H1 (cell line): Measurements from ENCODE around the gene TMEM151B. TPM values are rescaled to one million over a fixed set of nuclear protein-coding genes. Genes with fewer than 3 reads are reported as not detected.

Source experiments
- CTCF ChIA-PET: fragments of 300-600 bp; sonication (Branson Sonifier 250); formaldehyde crosslinking; loops from one replicate; lab custom pipeline; 2021; ENCODE audit not compliant: partially characterized antibody; lab: Charles Lee
- POLR2A ChIA-PET: fragments of 300-600 bp; sonication (Branson Sonifier 250); formaldehyde crosslinking; loops from one replicate; lab custom pipeline; 2021; ENCODE audit warnings: inconsistent platforms; ENCODE audit not compliant: partially characterized antibody; lab: Charles Lee
- DNase-seq, 2 experiments: peaks; one replicate each; pipeline versions ENCODE4 v3.0.0 to v3.0.0-alpha.2; 2010 to 2022; ENCODE audit warnings: low spot score in 2 of 2, low read depth in 1 of 2, mixed read lengths in 1 of 2
- FAIRE-seq: peaks from 2 replicates; lab custom pipeline; 2011; peaks lifted over from hg19 to GRCh38; lab: Jason Lieb, UNC
- H2AFZ ChIP-seq: 2 replicates; pipeline ENCODE4 v1.8.1; 2012; ENCODE audit warnings: low read length, inconsistent platforms
- H2AK5ac ChIP-seq: 2 replicates; pipeline ENCODE4 v1.6.1; 2013; ENCODE audit warnings: low read depth, low read length
- H2BK120ac ChIP-seq: replicated peaks from 2 replicates; pipeline ENCODE3; 2013; ENCODE audit warnings: low read depth, low read length, inconsistent platforms
- H2BK12ac ChIP-seq: 2 replicates; pipeline ENCODE4 v1.6.1; 2013; ENCODE audit warnings: low read depth, low read length
- H2BK15ac ChIP-seq: 2 replicates; pipeline ENCODE4 v1.6.1; 2013; ENCODE audit warnings: low read length
- H2BK20ac ChIP-seq: 2 replicates; pipeline ENCODE4 v1.6.1; 2013; ENCODE audit warnings: low read length
- H2BK5ac ChIP-seq: 2 replicates; pipeline ENCODE4 v1.6.1; 2013; ENCODE audit warnings: low read depth, low read length
- H3K14ac ChIP-seq: 2 replicates; pipeline ENCODE4 v1.6.1; 2013; ENCODE audit warnings: inconsistent platforms; ENCODE audit not compliant: insufficient read length
- H3K18ac ChIP-seq: 2 replicates; pipeline ENCODE4 v1.6.1; 2013; ENCODE audit warnings: low read length; ENCODE audit errors: extremely low read depth
- H3K23ac ChIP-seq: 2 replicates; pipeline ENCODE4 v1.6.1; 2013; ENCODE audit warnings: inconsistent platforms; ENCODE audit not compliant: insufficient read length
- H3K23me2 ChIP-seq: 2 replicates; pipeline ENCODE4 v1.6.1; 2013; ENCODE audit warnings: low read depth, low read length
- H3K27ac ChIP-seq: 2 replicates; pipeline ENCODE4 v1.6.1; 2011; ENCODE audit warnings: low read depth, low read length, inconsistent platforms
- H3K27me3 ChIP-seq, 4 experiments: replicated peaks in 1 of 4; 1 replicate in 1 of 4; 2 replicates in 3 of 4; pipeline versions ENCODE4 v1.6.1 to v1.8.1; 2011 to 2013; ENCODE audit warnings: low read length in 3 of 4, mild to moderate bottlenecking in 3 of 4, inconsistent platforms in 2 of 4, mixed read lengths in 2 of 4, moderate library complexity in 1 of 4; ENCODE audit not compliant: control insufficient read depth in 3 of 4, insufficient read depth in 3 of 4; ENCODE audit errors: extremely low read depth in 1 of 4
- H3K36me3 ChIP-seq, 4 experiments: 2 replicates each; pipeline versions ENCODE4 v1.6.1 to v1.8.1; 2011 to 2013; ENCODE audit warnings: mild to moderate bottlenecking in 4 of 4, low read length in 3 of 4, moderate library complexity in 2 of 4, control low read depth in 1 of 4, inconsistent platforms in 1 of 4; ENCODE audit not compliant: insufficient read depth in 4 of 4, control insufficient read depth in 2 of 4
- H3K4ac ChIP-seq: replicated peaks from 2 replicates; pipeline ENCODE3; 2013; ENCODE audit warnings: low read length, low read depth, mixed read lengths, inconsistent platforms; ENCODE audit not compliant: insufficient read length
- H3K4me1 ChIP-seq, 4 experiments: replicated peaks in 1 of 4; 1 replicate in 1 of 4; 2 replicates in 3 of 4; pipeline versions ENCODE4 v1.6.1 to v1.8.1; 2011 to 2013; ENCODE audit warnings: low read length in 3 of 4, inconsistent platforms in 2 of 4, mixed read lengths in 1 of 4; ENCODE audit not compliant: insufficient read depth in 4 of 4, control insufficient read depth in 3 of 4
- H3K4me2 ChIP-seq, 2 experiments: 2 replicates each; pipeline versions ENCODE4 v1.6.1 to v1.8.1; 2011 to 2013; ENCODE audit warnings: low read depth in 2 of 2, low read length in 2 of 2, control low read depth in 1 of 2, inconsistent platforms in 1 of 2, mild to moderate bottlenecking in 1 of 2; ENCODE audit not compliant: insufficient read depth in 1 of 2
- H3K4me3 ChIP-seq, 4 experiments: fragments of 200-600, 300-600 bp in 1 of 4; sonication (generic), shearing (Covaris generic), sonication (Bioruptor Twin) in 1 of 4; 2 replicates each; pipeline versions ENCODE4 v1.5.1 to v1.8.1; 2011 to 2016; ENCODE audit warnings: low read length in 4 of 4, low read depth in 3 of 4, control low read depth in 2 of 4, inconsistent platforms in 2 of 4, mild to moderate bottlenecking in 2 of 4, mixed read lengths in 1 of 4, moderate library complexity in 1 of 4; ENCODE audit not compliant: insufficient read depth in 2 of 4; ENCODE audit errors: extremely low read depth in 1 of 4
- H3K56ac ChIP-seq: replicated peaks from 2 replicates; pipeline ENCODE3; 2013; ENCODE audit warnings: low read depth, mild to moderate bottlenecking, mixed read lengths, low read length, inconsistent platforms; ENCODE audit not compliant: insufficient read length
- H3K79me1 ChIP-seq: 2 replicates; pipeline ENCODE4 v1.6.1; 2013; ENCODE audit warnings: low read depth, low read length, control low read depth
- H3K79me2 ChIP-seq, 2 experiments: 2 replicates each; pipeline versions ENCODE4 v1.6.1 to v1.8.1; 2012 to 2013; ENCODE audit warnings: low read length in 2 of 2, mild to moderate bottlenecking in 2 of 2, inconsistent platforms in 1 of 2; ENCODE audit not compliant: insufficient read depth in 2 of 2, control insufficient read depth in 1 of 2
- H3K9ac ChIP-seq, 4 experiments: replicated peaks in 1 of 4; 1 replicate in 1 of 4; 2 replicates in 3 of 4; pipeline versions ENCODE4 v1.6.1 to v1.8.1; 2011 to 2013; ENCODE audit warnings: low read depth in 3 of 4, low read length in 3 of 4, control low read depth in 2 of 4, mild to moderate bottlenecking in 2 of 4, moderate library complexity in 2 of 4, inconsistent platforms in 1 of 4; ENCODE audit errors: extremely low read depth in 1 of 4
- H3K9me3 ChIP-seq, 2 experiments: 2 replicates each; pipeline versions ENCODE4 v1.6.1 to v1.8.1; 2012 to 2013; ENCODE audit warnings: mild to moderate bottlenecking in 2 of 2, moderate library complexity in 2 of 2, control low read depth in 1 of 2, inconsistent platforms in 1 of 2, low read depth in 1 of 2, low read length in 1 of 2, mixed read lengths in 1 of 2; ENCODE audit not compliant: insufficient read depth in 2 of 2
- H4K20me1 ChIP-seq, 2 experiments: replicated peaks in 1 of 2; 2 replicates each; pipeline versions ENCODE3 to v1.8.1; 2011 to 2013; ENCODE audit warnings: inconsistent platforms in 2 of 2, low read length in 2 of 2, mild to moderate bottlenecking in 1 of 2; ENCODE audit not compliant: insufficient read depth in 2 of 2, control insufficient read depth in 1 of 2
- H4K5ac ChIP-seq: 2 replicates; pipeline ENCODE4 v1.6.1; 2013; ENCODE audit warnings: low read length, low read depth, mixed read lengths, inconsistent platforms; ENCODE audit not compliant: insufficient read length
- H4K8ac ChIP-seq: 2 replicates; pipeline ENCODE4 v1.8.0; 2013; ENCODE audit warnings: mild to moderate bottlenecking, moderate library complexity, low read length, inconsistent platforms; ENCODE audit not compliant: insufficient read depth; ENCODE audit errors: extremely low read depth
- H4K91ac ChIP-seq: replicated peaks from 2 replicates; pipeline ENCODE3; 2013; ENCODE audit warnings: low read length, mixed read lengths, inconsistent platforms; ENCODE audit not compliant: insufficient read length
- CREB1 ChIP-seq: IDR thresholded peaks from 2 replicates; pipeline ENCODE4 v1.6.1; 2012; ENCODE audit warnings: inconsistent platforms
- JUN ChIP-seq: IDR thresholded peaks from 2 replicates; pipeline ENCODE4 v1.6.1; 2011; ENCODE audit warnings: low read depth, mild to moderate bottlenecking, improper control_type of control experiment, low read length
- POLR2A ChIP-seq, 2 experiments: IDR thresholded peaks; 1 replicate in 1 of 2; 2 replicates in 1 of 2; pipeline ENCODE4 v1.6.1; 2011; ENCODE audit warnings: low read depth in 2 of 2, low read length in 2 of 2, mild to moderate bottlenecking in 2 of 2; ENCODE audit errors: control extremely low read depth in 1 of 2
- POLR2AphosphoS5 ChIP-seq: IDR thresholded peaks from 2 replicates; pipeline ENCODE4 v1.6.1; 2011; ENCODE audit warnings: low read depth, low read length
- SP1 ChIP-seq: IDR thresholded peaks from 2 replicates; pipeline ENCODE4 v1.6.1; 2011; ENCODE audit warnings: low read depth, low read length
- SP2 ChIP-seq: IDR thresholded peaks from 2 replicates; pipeline ENCODE4 v1.6.1; 2012; ENCODE audit warnings: mild to moderate bottlenecking, low read length, inconsistent platforms
- WGBS, 2 experiments: shearing (Covaris generic) in 1 of 2; methylation state at CpG; one replicate each; pipeline versions ENCODE4 v1.1.6 to v1.1.7; 2013 to 2015; ENCODE audit warnings: low lambda C conversion rate in 2 of 2, mixed read lengths in 2 of 2, inconsistent platforms in 1 of 2, low coverage in 1 of 2, missing lambda C conversion rate in 1 of 2; ENCODE audit not compliant: insufficient replicate concordance in 2 of 2, insufficient coverage in 1 of 2, insufficient read length in 1 of 2; ENCODE audit errors: extremely low coverage in 1 of 2, missing lambda C conversion rate in 1 of 2; 5-methylcytosine and 5-hydroxymethylcytosine counted together
- polyA plus RNA-seq, 7 experiments: library from polyadenylated mRNA; depleted of rRNA in 3 of 7; stranded (reverse) in 5 of 7; unstranded in 2 of 7; fragments of >200 nt in 5 of 7; fragments of 200-250 nt in 2 of 7; gene quantifications; 1 replicate in 5 of 7; 2 replicates in 1 of 7; 4 replicates in 1 of 7; pipeline versions ENCODE4 v1.2.1 to v1.2.3, GENCODE V29; 2011 to 2013; ENCODE audit warnings: missing spikeins in 2 of 7, mixed read lengths in 2 of 7
- total RNA-seq: library from RNA; stranded (reverse); fragmentation: NEBNext Ultra II Directional; extraction: Animal tissue kit (Norgen Biotek cat#: 25700); gene quantifications from 2 replicates; pipeline ENCODE4 v1.2.1, GENCODE V29; 2021

The TMEM151B gene
- total and polyA plus RNA-seq, 2 of the 8 experiments (the other 6 are each of a cell fraction or from before 2014, with no cell fraction given) = 8.0 to 15.5 TPM

- CTCF ChIA-PET = interaction anchor here (0.6 to 2.4 kb wide), 10 partner anchors 9 to 157 kb away, joined by 3 to 19 read pairs (median 5); no protein-coding TSS in a partner anchor
- H2BK12ac ChIP-seq = no peak overlapping the region
- H3K27ac ChIP-seq = no peak overlapping the region
- peaks cover 54 to 80% (median 68%) of the 10 kb centered on the region in 4 experiments for H3K36me3 ChIP-seq
- no peaks in the 10 kb centered on the region for H3K9me3 ChIP-seq
- no peak overlapping the region for H3K14ac ChIP-seq
- TF ChIP-seq POLR2AphosphoS5 (peak; percentile 66), JUN (no peak), SP2 (no peak), SP1 (peak; percentile 61; the same call in 1 of the 2 replicates), CREB1 (no peak), POLR2A (IDR thresholded peaks at IDR 0.05; ENCODE audit: control extremely low read depth in 1 of 2, low read depth in 2 of 2, low read length in 2 of 2) (peak; percentile 38 to 84)
- TF ChIP-seq, all 59 proteins: peak for 3
- 0 out of 4 replicates have a peak overlapping the region, but pooled peaks of 1 of the 2 experiments have one; percentile 9 for H3K4me2 ChIP-seq
- H2BK5ac ChIP-seq = no peak overlapping the region
- POLR2A ChIA-PET = interaction anchor here (0.7 to 15.1 kb wide), 26 partner anchors 11 to 1129 kb away, joined by 3 to 581 read pairs (median 4); partner anchors contain the start of genes HSP90AB1, MRPL14, NFKBIE and SLC29A1
- no peak overlapping the region; a peak in 1 of 7 replicates for H3K9ac ChIP-seq
- H3K79me2 ChIP-seq = peaks cover 27 to 66% of the 10 kb centered on the region in 2 experiments
- no peak overlapping the region for H3K18ac ChIP-seq
- H3K79me1 ChIP-seq = no peaks in the 10 kb centered on the region; the same call in 1 of the 2 replicates
- no peak overlapping the region for H2BK120ac ChIP-seq
- H3K4me1 ChIP-seq = peaks cover 7 to 17% (median 8%) of the 10 kb centered on the region in 4 experiments; a peak in 6 of 7 replicates
- no peak overlapping the region for H4K8ac ChIP-seq
- no peak overlapping the region for H3K4ac ChIP-seq
- H2BK20ac ChIP-seq = no peak overlapping the region
- H2BK15ac ChIP-seq = no peak overlapping the region
- H3K23ac ChIP-seq = no peak overlapping the region
- no peak for FAIRE-seq
- no peak overlapping the region for H2AK5ac ChIP-seq
- H2AFZ ChIP-seq = no peak overlapping the region
- no peak overlapping the region for H4K91ac ChIP-seq
- H3K4me3 ChIP-seq = no peak overlapping the region
- peaks cover 13% of the 10 kb centered on the region for H3K23me2 ChIP-seq
- DNase-seq = no peak
- H4K5ac ChIP-seq = no peak overlapping the region
- no peak overlapping the region for H3K56ac ChIP-seq
- H3K27me3 ChIP-seq = no peaks in the 10 kb centered on the region
- peaks cover 37 to 46% of the 10 kb centered on the region in 2 experiments for H4K20me1 ChIP-seq
- 97% methylated on average over 14 of the region's 14 CpGs; no CpG with 5 or more reads in 1 of the 2 experiments for WGBS, 2 experiments
Observed at GRCh38 chr6:44251576-44252524, 18.4 kb upstream of the TMEM151B start.
